CD4-positive, alpha-beta T cell treated with Interleukin-21 for 1 hour (primary cell): ENCODE data around the gene ERVFRD-1.
"Not testable (repeated sequence)": the region's sequence is repeated elsewhere in the genome, so short reads cannot be mapped to it uniquely, and the experiment has no call there.

Experiments used
- DNase-seq: peaks from one replicate; pipeline ENCODE4 v3.0.0-alpha.2; 2020

Gene ERVFRD-1

DNA sequence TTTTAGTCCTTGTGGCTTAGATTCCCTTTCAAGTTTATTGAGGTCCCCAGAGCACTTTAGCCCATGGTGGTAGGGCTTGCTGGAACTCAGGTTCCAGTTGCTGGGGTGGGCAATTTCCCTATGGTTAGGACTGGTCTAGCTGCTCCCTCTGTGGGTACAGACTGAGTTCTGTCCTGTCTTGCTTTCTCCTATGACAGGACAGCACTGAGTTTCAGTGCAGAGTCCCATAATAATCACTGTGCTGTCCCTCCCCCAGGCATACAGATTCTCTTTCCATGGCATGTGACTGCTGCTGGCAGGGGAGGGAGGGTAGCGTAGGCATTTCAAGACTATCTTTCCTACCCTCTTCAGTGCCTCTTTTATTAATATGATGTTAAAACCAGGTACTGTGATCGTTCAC lies 17.1 kb upstream of the ERVFRD-1 start:
- no peak for DNase-seq

DNA sequence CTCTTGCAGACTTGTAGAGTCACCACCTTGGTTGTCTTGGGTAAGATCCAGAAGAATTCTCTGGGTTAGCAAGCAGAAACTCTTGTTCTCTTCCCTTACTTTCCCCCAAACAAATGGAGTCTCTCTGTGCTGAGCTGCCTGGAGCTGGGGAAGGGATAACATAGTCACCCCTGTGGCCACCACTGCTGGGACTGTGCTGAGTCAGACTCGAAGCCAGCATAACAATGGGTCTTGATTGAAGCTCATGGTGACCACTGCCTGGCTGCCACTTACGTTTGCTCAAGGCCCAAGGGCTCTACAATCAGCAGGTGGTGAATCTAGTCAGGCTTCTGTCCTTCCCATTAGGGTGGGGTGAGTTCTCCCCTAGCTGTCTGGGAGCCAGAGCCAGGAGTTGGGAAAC lies 15.4 kb upstream of the ERVFRD-1 start:
- DNase-seq = no peak

DNA sequence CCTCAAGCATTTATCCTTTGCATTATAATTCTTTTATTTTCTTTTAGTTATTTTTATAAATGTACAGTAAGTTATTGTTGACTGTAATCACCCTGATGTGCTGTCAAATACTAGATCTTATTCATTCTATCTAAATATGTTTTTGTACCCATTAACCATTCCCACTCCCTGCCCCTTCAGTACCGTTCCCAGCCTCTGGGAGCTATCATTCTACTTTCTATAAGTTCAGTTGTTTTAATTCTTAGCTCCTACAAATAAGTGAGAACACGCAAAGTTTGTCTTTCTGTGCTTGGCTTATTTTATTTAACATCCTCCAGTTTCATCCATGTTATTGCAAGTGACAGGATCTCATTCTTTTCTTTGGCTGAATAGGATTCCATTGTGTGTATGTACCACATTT lies 12.5 kb upstream of the ERVFRD-1 start:
- DNase-seq = no peak

DNA sequence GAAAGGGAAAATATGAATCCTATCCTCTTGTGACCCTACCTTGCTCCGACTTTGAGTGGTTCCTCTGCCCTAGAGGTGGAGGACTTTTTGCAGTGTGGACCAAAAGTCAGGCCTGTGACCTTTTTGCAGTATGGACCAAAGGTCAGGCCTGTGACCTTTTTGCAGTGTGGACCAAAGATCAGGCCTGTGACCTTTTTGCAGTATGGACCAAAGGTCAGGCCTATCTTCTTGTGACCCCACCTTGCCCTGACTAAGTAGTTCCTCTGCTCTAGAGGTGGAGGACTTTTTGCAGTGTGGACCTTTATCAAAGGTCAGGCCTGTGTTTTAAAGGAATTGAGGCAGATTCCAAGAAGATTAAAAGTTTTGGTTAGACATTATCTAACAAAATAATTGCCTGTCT lies 10.9 kb upstream of the ERVFRD-1 start:
- no peak for DNase-seq

DNA sequence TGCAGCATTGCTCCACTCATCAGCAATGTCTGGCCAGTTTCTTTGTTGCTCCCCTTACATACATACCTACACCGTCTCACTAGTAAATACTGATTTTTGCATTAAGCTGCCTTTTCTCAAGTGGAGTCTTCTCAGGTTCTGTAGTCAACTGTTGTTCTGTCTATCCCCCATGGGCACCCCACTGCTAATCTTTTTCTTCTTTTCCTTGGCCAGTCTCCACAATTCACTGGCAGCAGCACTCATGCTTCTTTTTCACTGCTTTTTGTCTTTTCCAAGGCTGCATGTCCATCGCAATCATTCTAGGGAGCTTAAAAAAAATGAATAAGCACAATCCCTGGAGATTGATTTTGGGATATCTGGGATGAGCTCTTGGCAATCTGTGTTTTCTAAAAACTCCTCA lies 10.3 kb upstream of the ERVFRD-1 start:
- DNase-seq = no peak

DNA sequence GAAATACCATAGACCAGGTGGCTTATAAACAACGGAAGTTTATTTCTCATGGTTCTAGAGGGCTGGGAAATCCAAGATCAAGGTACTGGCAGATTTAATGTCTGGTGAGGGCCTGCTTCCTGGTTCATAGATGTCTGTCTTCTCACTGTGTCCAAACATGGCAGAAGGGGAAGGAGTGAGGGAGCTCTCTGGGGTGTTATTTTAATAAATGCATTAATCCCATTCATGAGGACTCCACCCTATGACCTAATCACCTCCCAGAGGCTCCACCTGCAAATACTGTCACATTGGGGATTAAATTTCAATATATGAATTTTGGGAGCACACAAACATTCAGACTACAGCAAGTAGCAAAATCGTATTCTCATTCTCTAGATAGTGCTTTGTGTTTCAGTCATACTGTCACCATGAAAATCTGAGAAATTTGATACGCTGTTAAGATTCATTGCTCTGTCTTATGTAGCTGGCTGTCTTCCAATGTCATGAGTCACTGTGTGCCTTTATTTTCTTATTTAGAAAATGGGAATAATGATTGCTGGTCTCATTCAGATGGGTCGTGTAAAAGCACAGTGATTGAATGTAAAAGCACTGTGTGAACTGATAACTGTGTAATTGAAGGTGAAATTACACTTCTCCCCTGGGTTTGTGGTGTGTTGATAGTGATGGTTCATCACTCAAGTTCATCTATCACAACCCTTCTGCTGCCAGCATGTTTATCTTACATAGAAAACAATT lies 8.9 kb upstream of the ERVFRD-1 start:
- DNase-seq = no peak

DNA sequence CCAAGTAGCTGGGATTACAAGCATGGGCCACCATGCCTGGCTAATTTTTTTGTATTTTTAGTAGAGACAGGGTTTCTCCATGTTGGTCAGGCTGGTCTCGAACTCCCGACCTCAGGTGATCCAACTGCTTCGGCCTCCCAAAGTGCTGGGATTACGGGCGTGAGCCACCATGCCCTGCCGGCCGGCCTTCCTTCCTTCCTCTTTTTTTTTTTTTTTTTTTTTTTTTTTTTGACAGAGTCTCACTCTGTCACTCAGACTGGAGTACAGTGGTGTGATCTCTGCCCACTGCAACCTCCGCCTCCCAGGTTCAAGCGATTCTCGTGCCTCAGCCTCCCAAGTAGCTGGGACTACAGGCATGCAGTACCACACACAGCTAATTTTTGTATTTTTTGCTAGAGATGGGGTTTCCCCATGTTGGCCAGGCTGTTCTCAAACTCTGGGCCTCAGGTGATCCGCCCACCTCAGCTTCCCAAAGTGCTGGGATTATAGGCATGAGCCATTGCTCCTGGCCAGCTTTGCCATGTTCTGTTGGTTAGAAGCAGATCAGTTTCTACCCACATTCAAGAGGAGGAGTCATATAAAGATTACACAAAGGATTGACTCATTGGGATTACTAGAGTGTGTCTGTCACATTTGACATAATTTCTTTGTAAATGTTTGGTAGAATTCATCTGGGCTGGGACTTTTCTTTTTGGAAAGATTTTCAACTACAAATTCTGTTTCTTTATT lies 4.4 kb upstream of the ERVFRD-1 start:
- DNase-seq = not testable (repeated sequence)

DNA sequence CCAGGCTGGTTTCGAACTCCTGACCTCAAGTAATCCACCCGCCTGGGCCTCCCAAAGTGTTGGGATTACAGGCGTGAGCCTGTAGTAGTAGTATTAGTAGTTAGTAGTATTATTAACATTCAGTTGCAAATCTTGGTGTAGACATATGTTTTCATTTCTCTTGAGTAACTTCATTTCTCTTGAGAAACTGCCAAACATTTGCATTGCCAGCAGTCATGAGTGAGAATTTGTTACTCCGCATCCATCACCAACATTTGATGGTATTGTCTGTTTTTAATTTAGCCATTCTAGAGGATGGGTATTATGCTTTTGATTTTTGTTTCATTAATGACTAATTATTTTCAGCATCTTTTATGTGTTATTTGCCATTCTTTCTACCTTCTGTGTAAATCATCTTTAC lies 1.5 kb upstream of the ERVFRD-1 start:
- DNase-seq = no peak

DNA sequence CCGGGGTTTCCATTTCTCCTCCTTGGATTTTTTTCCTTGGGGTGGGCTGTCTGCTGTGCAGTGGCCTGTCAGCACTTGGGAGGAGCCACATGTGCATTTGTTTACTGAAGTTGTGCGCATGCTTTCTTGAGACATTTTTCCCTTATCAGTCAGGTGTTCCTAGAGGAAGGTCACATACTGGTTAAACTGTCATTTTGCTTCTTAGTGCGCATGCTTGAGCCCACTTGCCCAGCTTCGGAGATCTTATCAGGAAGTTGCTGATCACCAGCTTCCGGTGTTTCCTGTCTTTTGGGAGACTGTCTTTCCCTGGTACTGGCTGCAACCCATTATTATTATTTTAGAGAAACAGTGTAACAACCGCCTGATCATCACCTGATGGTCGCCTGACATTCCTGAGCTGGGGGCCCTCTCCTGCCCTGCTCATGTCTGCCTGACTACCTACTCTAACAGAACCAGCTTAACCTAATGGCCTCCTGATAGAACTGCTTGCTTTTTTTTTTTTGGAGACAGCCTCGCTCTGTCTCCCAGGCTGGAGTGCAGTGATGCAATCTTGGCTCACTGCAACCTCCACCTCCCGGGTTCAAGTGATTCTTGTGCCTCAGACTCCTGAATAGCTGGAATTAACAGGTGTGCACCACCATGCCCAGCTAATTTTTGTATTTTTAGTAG lies 378 bp upstream of the ERVFRD-1 start:
- DNase-seq = peak; percentile 10

DNA sequence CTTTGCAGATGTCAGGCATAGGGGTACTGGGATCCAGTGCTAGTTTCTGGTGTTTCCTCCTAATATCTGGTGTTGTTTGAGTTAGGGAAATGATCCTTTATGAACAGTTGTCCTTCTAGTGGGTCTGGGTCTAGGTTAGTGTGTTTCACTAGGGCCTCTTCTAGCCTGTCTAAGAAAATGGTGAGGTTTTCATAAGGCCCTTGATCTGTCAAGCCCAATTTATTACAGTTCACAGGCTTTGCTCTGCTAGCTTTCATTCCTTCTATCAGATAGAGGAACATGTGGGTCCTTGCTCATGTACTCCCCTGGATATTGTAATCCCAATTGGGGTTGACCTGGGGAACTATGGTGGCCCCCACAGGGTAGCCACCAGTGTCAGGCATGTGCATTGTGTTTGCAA lies 2.8 kb downstream of the ERVFRD-1 start:
- DNase-seq = no peak

DNA sequence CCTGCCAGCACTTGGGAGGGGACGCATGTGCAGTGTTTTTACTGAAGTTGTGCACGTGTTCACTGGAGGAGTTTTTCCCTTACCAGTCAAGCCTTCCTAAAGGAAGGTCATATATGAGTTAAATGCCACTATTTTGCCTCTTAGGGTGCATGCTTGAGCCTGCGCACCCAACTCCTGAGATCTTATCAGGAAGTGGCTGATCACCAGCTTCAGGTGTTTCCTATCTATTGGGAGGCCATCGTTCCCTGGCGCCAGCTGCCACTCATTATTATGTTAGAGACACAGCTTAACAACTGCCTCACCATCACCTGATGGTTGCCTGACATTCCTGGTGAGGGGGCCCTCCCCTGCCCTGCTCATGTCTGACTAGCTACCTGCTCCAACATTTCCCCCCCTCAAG lies 8.5 kb downstream of the ERVFRD-1 start:
- no peak for DNase-seq

DNA sequence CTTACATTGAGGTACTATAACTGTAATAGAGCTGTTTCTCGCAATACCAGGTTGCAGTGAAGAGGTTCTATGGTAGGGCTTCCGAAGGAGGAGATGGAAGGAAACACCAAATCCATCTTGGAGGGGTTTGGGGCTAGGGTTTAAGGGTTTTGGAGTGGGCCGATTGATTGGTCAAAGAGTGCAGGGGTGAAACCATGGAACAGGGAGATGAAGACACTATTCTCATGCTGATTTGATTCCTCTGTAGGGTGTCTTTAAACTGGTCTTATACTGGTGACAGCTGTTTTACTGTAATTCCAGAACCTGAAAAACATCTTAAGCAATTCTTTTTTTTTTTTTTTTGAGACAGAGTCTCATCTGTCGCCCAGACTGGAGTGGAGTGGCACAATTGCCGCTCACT lies 10.1 kb downstream of the ERVFRD-1 start:
- DNase-seq = no peak

DNA sequence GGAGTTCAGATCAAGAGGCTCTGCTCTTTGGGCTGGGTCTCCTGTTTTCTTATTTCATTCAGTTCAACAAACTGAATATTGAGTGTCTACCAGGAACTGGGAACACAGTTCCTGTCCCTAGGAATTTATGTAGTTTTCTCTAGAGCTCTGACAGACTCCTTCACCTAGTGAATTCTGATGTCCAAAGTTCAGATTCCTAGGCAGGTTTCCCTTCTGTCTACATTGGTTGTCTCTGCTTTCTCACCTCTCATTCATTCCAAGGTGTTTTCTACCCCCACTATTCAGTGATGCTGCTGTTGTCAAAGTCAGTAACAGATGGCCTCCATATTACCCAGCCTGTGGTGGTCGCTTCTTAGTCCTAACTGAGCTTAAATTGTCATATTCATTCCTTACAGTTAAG lies 13.5 kb downstream of the ERVFRD-1 start:
- DNase-seq = no peak

DNA sequence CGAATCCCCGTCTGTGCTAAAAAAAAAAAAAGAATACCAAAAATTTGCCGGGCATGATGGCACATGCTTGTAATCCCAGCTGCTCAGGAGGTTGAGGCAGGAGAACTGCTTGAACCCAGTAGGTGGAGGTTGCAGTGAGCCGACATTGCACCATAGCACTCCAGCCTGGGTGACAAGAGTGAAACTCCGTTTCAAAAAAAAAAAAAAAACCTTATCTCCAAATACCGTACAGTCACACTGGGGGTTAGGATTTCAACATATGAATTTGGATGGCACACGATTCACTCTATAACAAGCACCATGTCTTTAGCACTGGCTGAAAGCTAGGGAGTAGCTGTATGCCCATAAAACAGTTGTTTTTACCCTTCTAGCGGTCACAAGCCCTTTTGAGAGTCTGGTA lies 14.0 kb downstream of the ERVFRD-1 start:
- no peak for DNase-seq

DNA sequence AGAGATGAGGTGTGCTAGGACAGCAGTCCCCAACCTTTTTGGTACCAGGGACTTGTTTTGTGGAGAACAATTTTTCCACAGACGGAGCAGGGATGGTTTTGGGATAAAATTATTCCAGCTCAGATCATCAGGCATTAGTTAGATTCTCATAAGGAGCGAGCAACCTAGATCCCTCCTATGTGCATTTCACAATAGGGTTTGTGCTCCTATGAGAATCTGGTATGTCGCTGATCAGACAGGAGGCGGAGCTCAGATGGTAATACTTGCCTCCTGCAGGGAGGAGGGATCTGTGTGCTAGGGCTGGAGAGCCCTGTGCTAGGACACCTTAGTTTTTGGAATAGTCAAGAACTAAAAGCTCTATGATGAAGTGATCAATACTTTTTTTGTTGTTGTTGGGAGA lies 15.4 kb downstream of the ERVFRD-1 start:
- DNase-seq = peak; percentile 16

DNA sequence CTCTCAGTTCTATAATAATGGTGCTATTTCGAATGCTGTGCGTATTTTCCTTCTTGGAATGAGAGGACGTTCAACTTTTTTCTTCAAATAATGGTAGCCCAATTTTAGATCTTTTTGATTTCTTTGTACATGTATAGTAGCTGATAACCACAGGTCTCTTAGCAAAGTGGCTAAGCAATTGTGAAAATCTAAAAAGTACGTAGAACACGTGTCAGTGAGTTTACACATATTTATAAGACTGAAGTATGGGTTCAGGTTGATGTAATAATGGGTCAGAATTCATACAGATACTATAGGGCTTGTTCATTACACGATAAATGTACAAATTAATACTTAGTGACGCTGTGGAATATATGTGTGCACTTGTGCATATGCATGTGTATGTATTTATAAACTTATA lies 16.6 kb downstream of the ERVFRD-1 start:
- no peak for DNase-seq

DNA sequence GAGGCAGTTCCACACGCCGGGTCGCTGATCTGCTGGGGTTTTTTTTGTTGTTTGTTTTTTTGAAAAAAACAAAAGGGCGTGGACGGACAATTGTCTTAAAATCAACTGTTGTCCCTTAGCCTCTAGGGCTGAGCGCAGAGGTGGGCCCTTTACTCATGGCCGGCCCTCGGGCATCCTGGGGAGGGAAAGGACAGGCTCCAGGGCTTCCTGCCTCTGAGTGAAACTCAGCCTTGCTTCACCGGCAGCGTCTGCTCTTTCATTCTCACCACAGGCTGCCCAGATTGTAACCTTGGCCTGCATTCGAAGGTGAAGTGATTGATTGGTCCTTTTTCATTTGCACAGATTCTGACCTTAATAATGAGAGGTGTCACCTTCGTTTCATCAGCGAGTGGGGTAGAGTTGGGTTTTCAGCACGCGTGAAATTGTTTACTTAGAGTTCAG lies 17.1 kb downstream of the ERVFRD-1 start:
- DNase-seq = peak; percentile 49

DNA sequence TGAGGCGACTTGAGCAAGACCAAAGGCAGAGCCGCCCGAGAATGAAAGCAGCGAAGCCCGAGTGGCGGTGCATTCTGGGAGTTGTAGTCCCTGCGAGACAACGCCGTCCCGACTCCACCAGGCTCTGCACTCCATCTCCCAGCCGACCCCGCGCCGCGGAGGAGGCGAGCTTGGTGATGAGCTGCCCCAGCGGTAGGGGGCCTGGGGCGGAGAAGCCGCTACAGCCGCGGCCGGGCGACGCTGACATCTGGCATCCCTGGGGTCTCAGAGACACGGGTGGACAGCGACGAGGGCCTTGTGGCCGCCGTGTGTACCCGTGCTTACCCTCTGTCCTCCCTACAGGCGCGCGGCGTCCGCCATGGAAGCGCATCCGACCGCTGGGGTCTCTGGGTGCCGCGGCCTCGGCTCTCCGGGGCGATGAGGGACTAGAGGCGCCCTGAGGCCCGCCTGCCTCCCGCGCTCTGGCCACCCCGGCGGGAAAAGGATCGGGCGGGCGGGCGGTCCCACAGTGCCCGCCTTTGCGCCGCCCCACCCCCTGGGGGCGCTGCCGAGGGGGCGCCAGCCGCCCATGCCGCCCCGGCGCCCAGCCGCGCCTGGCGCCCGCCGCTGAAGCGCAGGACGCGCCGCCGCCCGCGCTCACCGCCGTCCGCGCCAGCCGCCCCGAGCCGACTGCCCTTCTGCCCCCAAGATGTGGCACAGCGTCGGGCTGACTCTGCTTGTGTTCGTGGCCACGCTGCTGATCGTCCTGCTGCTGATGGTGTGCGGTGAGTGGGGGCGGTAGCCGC lies 17.7 kb downstream of the ERVFRD-1 start, which contains the start of gene SMIM13:
SMIM13 (plus strand) TSS at position 209 of the 785 bp plus-strand sequence; CDS start at position 689, 480 bp downstream.
- peak; percentile 95 for DNase-seq

DNA sequence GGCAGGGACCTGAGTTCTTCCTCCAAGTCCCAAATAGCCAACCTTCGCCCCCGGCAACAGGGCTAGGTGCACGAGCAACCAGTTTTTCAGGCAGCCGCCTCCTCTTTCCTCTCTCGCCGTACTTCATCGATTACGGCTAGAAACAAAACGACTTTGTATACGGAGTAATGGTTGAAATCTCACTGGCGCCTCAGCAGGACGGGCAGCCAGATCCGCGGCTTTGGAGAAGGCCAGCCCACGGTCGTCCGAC lies 18.2 kb downstream of the ERVFRD-1 start:
- DNase-seq = no peak

DNA sequence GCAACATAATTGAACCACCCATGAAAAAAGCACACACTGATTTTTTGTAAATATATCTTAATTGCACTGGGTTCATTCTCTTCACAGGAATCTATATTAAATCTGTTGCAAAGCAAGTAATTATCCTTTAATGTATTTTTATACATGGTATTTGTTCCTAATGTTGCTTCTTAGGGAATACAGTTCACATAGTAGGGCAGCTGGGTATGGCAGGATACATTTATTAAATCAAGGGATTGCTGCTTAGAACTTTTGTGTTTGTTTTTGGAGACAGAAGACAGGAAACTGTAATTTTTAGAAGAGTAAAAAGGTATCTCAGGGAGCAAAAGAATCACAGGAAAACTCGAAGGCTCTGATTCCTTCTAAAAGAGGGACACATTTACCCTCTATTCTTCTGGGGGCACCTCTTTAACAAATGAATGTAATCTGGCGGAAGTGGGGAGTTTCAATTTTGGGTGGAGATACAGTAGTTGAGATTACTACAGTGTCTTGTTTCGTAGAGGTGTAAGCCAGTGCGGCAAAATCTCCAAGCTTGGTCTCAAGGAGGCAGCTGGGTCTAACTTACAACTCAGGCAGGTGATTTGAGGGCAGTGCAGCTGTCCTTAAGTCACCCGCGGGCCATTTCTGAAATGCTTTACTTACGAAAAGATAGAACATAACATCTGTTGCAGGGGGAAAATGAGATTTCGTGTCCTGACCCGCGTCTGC lies 18.7 kb downstream of the ERVFRD-1 start:
- peak; percentile 52 for DNase-seq

DNA sequence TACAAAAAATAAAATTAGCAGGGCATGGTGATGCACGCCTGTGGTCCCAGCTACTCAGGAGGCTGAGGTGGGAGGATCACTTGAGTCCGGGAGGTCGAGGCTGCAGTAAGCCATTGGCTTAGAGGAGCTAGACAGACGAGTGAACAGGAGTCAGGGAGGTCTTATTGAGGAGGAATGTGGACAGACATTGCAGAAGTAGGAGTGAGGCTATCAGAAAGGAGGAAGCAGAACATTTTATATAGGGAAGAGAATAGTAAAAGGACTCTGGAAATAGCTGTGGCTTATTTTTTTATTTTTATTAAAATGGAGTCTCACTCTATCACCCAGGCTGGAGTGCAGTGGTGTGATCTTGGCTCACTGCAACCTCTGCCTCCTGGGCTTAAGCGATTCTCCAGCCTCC lies 20.4 kb downstream of the ERVFRD-1 start:
- not testable (repeated sequence) for DNase-seq

DNA sequence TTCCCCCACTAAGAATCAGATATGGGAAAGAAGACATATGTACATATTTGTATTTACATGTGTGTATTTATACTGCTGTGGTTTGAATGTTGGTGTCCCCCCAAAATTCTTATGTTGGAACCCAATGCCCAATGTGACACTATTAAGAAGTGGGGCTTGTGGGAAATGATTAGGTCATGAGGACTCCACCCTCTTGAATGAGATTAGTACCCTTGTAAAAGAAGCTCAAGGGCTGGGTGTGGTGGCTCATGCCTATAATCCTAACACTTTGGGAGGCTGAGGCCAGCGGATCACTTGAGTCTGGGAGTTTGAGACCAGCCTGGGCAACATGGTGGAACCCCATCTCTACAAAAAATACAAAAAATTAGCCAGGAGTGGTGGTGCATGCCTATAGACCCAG lies 21.8 kb downstream of the ERVFRD-1 start:
- no peak for DNase-seq
